GM13976 (cell line): Measurements from ENCODE around the gene SMYD3.

Experiments used
- DNase-seq: peaks from one replicate; pipeline ENCODE4 v3.0.0; 2012; ENCODE audit warnings: low spot score
- CTCF ChIP-seq: IDR thresholded peaks from 2 replicates; pipeline ENCODE4 v1.5.1; 2012; ENCODE audit warnings: borderline replicate concordance, mild to moderate bottlenecking; ENCODE audit not compliant: insufficient read depth; ENCODE audit errors: extremely low read depth, missing control alignments, control extremely low read depth
- in situ Hi-C: fragments of 300-500 bp; cut with MboI; formaldehyde crosslinking; loops from one replicate; pipeline ENCODE4 v1.12.0; 2022; ENCODE audit warnings: low sequenced_read_pairs, mixed read lengths, inconsistent platforms; ENCODE audit not compliant: unreplicated experiment

SMYD3 gene

GRCh38 chr1:245855846-245856730, 651.0 kb downstream of the SMYD3 start:
- in situ Hi-C loops = no loop called here
- no peak for DNase-seq
- no peak for TF ChIP-seq CTCF

GRCh38 chr1:245853291-245853690, 653.8 kb downstream of the SMYD3 start:
- in situ Hi-C loops = no loop called here
- no peak for TF ChIP-seq CTCF
- no peak for DNase-seq

- no peak for DNase-seq
- in situ Hi-C loops = no loop called here
- TF ChIP-seq CTCF = no peak
These were observed 664.0 kb downstream of the SMYD3 start for GRCh38 chr1:245843101-245843500.

- no peak for TF ChIP-seq CTCF
- in situ Hi-C loops = no loop called here
- DNase-seq = no peak
These were observed 665.0 kb downstream of the SMYD3 start for GRCh38 chr1:245842106-245842505.

GRCh38 chr1:245840971-245841370, 666.1 kb downstream of the SMYD3 start:
- in situ Hi-C loops = no loop called here
- TF ChIP-seq CTCF = no peak
- DNase-seq = no peak

GRCh38 chr1:245837718-245838117, 669.4 kb downstream of the SMYD3 start:
- no peak for TF ChIP-seq CTCF
- DNase-seq = no peak
- in situ Hi-C loops = no loop called here
